ENCODE results near the gene MALAT1.

MALAT1 gene

DNA sequence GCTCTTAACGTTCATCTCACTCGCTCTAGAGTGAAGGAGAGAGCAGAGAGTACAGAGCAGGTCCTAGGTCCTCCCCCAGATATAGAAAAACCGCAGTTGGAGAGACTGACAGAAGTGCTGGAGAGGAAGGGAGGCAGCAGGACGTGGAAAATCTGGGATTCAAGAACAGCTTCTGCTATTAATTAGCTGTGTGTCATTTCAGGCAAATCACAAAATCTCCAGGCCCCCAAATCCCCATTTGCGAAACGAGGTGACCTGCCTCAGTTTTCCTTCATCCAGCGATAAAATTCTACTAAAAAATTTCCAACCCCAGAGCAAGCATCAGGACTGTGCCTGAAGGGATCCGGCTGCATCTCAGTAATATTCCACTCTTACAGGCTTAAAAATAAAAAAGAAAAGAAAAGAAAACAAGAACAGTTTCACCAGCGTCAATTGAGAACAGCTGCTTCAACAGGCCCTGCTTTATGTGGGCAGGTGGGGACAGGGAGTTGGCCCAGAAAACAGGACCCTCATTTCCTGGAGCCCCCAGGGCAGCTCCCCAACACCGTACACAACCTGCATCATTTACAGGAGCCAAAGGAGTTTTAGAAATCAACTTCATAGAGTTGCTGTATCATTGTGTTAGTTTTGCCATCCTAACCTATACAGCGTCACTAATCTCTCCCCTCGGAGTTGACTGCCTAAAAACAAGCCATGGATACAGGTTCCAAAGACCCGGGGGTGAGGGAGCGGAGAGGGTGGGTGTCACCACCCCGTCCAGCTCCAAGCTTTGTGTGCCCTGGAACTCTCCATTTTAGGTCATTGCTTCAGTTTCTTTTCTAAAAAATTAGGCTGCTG lies 2.3 kb upstream of the MALAT1 start:
- no peak for TF ChIP-seq SUZ12 (IDR thresholded peaks at IDR 0.05)
- no peak for TF ChIP-seq PKNOX1 (IDR thresholded peaks at IDR 0.05)
- TF ChIP-seq ARNT (IDR thresholded peaks at IDR 0.05), result no peak
- TF ChIP-seq FOXM1 (IDR thresholded peaks at IDR 0.05; ENCODE audit: borderline replicate concordance), result no peak
- TF ChIP-seq SP1 (IDR thresholded peaks at IDR 0.05), result no peak
- no peak for TF ChIP-seq ELF4 (IDR thresholded peaks at IDR 0.05)
- TF ChIP-seq CTBP1 (IDR thresholded peaks at IDR 0.05; ENCODE audit: borderline replicate concordance), result no peak
- TF ChIP-seq ZNF384 (IDR thresholded peaks at IDR 0.05), result no peak
- TF ChIP-seq L3MBTL2 (conservative IDR thresholded peaks at IDR 0.05), result no peak
- DNase-seq (ENCODE audit: extremely low spot score), result no peak
- CTCF ChIA-PET, result interaction anchor here (0.8 to 2.5 kb wide), 6 partner anchors 8 to 80 kb away, joined by 3 to 12 read pairs (median 5); no protein-coding TSS in a partner anchor
- POLR2A ChIA-PET, result interaction anchor here (0.8 to 29.4 kb wide), 16 partner anchors 8 to 235 kb away, joined by 3 to 1783 read pairs (median 16); partner anchors contain the start of genes DPF2, FRMD8, NEAT1 and POLA2

DNA sequence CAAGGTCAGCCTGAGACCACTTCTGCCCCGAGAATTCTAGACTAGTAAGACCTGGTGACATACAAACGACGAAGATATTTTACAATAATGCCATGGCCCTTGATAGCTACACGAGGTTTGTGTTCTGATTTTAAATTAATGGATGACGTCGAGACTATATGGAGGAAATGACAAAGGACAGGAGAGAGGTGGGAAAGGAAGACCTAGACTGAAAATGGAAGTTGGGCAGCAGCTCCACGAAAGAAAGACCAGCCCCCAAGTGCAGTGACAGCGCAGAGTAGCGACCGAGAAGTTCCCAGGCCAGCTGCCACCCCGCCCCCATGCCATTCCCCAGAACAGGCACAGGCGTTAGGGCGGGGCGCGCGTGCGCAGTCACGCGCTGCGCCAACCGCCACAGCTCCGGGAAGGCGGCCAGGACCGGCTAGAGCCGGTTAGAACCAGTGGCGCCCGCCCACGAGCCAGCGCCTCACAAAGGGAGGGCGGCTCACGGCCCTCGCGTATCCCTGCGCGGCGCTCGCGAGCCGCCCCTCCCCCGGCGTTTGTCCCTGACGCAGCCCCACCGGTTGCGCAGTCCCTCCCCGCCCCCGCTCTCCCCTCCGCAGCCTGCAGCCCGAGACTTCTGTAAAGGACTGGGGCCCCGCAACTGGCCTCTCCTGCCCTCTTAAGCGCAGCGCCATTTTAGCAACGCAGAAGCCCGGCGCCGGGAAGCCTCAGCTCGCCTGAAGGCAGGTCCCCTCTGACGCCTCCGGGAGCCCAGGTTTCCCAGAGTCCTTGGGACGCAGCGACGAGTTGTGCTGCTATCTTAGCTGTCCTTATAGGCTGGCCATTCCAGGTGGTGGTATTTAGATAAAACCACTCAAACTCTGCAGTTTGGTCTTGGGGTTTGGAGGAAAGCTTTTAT lies 1.5 kb upstream of the MALAT1 start:
- TF ChIP-seq LEF1 (IDR thresholded peaks at IDR 0.05; ENCODE audit: borderline replicate concordance) (peak; percentile 99), ARNT (IDR thresholded peaks at IDR 0.05) (no peak), FOXM1 (IDR thresholded peaks at IDR 0.05; ENCODE audit: borderline replicate concordance) (peak; percentile 10; the same call in 1 of the 2 replicates), CTBP1 (IDR thresholded peaks at IDR 0.05; ENCODE audit: borderline replicate concordance) (no peak), L3MBTL2 (conservative IDR thresholded peaks at IDR 0.05) (peak; percentile 76), SUZ12 (IDR thresholded peaks at IDR 0.05) (no peak), HDGF (IDR thresholded peaks at IDR 0.05; ENCODE audit: borderline replicate concordance) (no peak), PKNOX1 (IDR thresholded peaks at IDR 0.05) (peak; percentile 59)
- peak; percentile 85 for DNase-seq (ENCODE audit: extremely low spot score)
- CTCF ChIA-PET, result interaction anchor here (0.6 to 2.5 kb wide), 8 partner anchors 9 to 362 kb away, joined by 3 to 12 read pairs (median 4); no protein-coding TSS in a partner anchor
- POLR2A ChIA-PET, result interaction anchor here (0.7 to 29.4 kb wide), 18 partner anchors 9 to 362 kb away, joined by 3 to 1783 read pairs (median 6); partner anchors contain the start of genes DPF2, FRMD8, NEAT1 and SCYL1

DNA sequence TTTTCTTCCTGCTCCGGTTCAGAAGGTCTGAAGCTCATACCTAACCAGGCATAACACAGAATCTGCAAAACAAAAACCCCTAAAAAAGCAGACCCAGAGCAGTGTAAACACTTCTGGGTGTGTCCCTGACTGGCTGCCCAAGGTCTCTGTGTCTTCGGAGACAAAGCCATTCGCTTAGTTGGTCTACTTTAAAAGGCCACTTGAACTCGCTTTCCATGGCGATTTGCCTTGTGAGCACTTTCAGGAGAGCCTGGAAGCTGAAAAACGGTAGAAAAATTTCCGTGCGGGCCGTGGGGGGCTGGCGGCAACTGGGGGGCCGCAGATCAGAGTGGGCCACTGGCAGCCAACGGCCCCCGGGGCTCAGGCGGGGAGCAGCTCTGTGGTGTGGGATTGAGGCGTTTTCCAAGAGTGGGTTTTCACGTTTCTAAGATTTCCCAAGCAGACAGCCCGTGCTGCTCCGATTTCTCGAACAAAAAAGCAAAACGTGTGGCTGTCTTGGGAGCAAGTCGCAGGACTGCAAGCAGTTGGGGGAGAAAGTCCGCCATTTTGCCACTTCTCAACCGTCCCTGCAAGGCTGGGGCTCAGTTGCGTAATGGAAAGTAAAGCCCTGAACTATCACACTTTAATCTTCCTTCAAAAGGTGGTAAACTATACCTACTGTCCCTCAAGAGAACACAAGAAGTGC lies 661 bp upstream of the MALAT1 start:
- CTCF ChIA-PET, result interaction anchor here (0.6 to 2.5 kb wide), 9 partner anchors 9 to 362 kb away, joined by 3 to 12 read pairs (median 4); no protein-coding TSS in a partner anchor
- POLR2A ChIA-PET, result interaction anchor here (0.7 to 29.4 kb wide), 34 partner anchors 9 to 363 kb away, joined by 3 to 1783 read pairs (median 6); partner anchors contain the start of genes FAM89B, FRMD8, NEAT1 and POLA2
- no peak for DNase-seq (ENCODE audit: extremely low spot score)
- TF ChIP-seq SUZ12 (IDR thresholded peaks at IDR 0.05) (no peak), ARNT (IDR thresholded peaks at IDR 0.05) (no peak), FOXA1 (IDR thresholded peaks at IDR 0.05) (no peak), HDGF (IDR thresholded peaks at IDR 0.05; ENCODE audit: borderline replicate concordance) (no peak), CTBP1 (IDR thresholded peaks at IDR 0.05; ENCODE audit: borderline replicate concordance) (no peak), NFRKB (IDR thresholded peaks at IDR 0.05) (no peak), LEF1 (IDR thresholded peaks at IDR 0.05; ENCODE audit: borderline replicate concordance) (no peak), FOXM1 (IDR thresholded peaks at IDR 0.05; ENCODE audit: borderline replicate concordance) (no peak), BHLHE40 (IDR thresholded peaks at IDR 0.05; ENCODE audit: borderline replicate concordance) (no peak), SP1 (IDR thresholded peaks at IDR 0.05) (no peak), L3MBTL2 (conservative IDR thresholded peaks at IDR 0.05) (no peak), FOXK2 (IDR thresholded peaks at IDR 0.05) (no peak)

DNA sequence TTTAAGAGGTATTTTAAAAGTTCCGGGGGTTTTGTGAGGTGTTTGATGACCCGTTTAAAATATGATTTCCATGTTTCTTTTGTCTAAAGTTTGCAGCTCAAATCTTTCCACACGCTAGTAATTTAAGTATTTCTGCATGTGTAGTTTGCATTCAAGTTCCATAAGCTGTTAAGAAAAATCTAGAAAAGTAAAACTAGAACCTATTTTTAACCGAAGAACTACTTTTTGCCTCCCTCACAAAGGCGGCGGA lies 193 bp upstream of the MALAT1 start:
- DNase-seq (ENCODE audit: extremely low spot score), result no peak
- ChIA-PET POLR2A (interaction anchor here (0.7 to 29.4 kb wide), 37 partner anchors 10 to 363 kb away, joined by 3 to 1783 read pairs (median 7); partner anchors contain the start of genes FAM89B, FRMD8, NEAT1 and POLA2), CTCF (interaction anchor here (0.7 to 2.5 kb wide), 6 partner anchors 9 to 26 kb away, joined by 3 to 7 read pairs (median 4); no protein-coding TSS in a partner anchor)
- 0 out of 2 replicates have a peak, but pooled peaks have one; percentile 61 for TF ChIP-seq LEF1 (IDR thresholded peaks at IDR 0.05; ENCODE audit: borderline replicate concordance)
- no peak for TF ChIP-seq TARDBP (IDR thresholded peaks at IDR 0.05)
- TF ChIP-seq NFRKB (IDR thresholded peaks at IDR 0.05), result peak; percentile 86

GRCh38 chr11:65499713-65500386 lies 1.0 kb downstream of the MALAT1 start:
- no peak for TF ChIP-seq L3MBTL2 (conservative IDR thresholded peaks at IDR 0.05)
- TF ChIP-seq ELF4 (IDR thresholded peaks at IDR 0.05), result no peak
- TF ChIP-seq ZNF384 (IDR thresholded peaks at IDR 0.05), result no peak
- TF ChIP-seq FOXA1 (IDR thresholded peaks at IDR 0.05), result no peak
- TF ChIP-seq PKNOX1 (IDR thresholded peaks at IDR 0.05), result no peak
- no peak for TF ChIP-seq ARNT (IDR thresholded peaks at IDR 0.05)
- ChIA-PET CTCF (interaction anchor here (0.6 to 1.6 kb wide), 7 partner anchors 20 to 387 kb away, joined by 3 to 6 read pairs (median 4); no protein-coding TSS in a partner anchor), POLR2A (interaction anchor here (0.8 to 29.4 kb wide), 38 partner anchors 9 to 238 kb away, joined by 3 to 1783 read pairs (median 6); partner anchors contain the start of genes DPF2, FAM89B, FRMD8 and NEAT1)
- no peak for DNase-seq (ENCODE audit: extremely low spot score)
